GM12801 (cell line): ENCODE results near the gene IGF2BP2.

ENCODE experiments used
- TF ChIP-seq, protein P1 (sequence below): IDR thresholded peaks from one replicate; pipeline ENCODE4 v1.5.1; 2011; ENCODE audit warnings: control low read depth; ENCODE audit not compliant: insufficient read length; ENCODE audit errors: extremely low read depth

The IGF2BP2 gene

DNA sequence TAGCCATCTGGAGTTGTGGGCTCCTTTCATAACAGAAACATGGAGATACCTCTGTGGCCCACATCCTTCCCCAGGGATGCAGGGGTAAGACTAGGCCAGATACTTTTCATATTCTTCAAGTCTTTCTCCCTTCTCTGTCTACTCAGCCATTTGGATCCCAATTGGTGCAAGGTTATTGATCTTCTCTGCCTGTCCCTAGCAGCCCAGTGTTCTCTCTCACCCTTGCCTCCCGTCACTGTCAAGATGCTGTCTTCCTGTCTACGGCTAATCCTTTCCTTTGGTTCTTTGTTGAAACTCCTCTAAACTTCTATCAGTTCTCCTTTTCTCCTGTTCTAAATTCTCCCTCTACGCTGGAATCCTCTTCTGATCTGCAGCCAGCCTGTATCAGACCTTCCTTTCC is 187.5 kb downstream of the IGF2BP2 start:
- TF ChIP-seq, protein P1, sequence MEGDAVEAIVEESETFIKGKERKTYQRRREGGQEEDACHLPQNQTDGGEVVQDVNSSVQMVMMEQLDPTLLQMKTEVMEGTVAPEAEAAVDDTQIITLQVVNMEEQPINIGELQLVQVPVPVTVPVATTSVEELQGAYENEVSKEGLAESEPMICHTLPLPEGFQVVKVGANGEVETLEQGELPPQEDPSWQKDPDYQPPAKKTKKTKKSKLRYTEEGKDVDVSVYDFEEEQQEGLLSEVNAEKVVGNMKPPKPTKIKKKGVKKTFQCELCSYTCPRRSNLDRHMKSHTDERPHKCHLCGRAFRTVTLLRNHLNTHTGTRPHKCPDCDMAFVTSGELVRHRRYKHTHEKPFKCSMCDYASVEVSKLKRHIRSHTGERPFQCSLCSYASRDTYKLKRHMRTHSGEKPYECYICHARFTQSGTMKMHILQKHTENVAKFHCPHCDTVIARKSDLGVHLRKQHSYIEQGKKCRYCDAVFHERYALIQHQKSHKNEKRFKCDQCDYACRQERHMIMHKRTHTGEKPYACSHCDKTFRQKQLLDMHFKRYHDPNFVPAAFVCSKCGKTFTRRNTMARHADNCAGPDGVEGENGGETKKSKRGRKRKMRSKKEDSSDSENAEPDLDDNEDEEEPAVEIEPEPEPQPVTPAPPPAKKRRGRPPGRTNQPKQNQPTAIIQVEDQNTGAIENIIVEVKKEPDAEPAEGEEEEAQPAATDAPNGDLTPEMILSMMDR = no peak

DNA sequence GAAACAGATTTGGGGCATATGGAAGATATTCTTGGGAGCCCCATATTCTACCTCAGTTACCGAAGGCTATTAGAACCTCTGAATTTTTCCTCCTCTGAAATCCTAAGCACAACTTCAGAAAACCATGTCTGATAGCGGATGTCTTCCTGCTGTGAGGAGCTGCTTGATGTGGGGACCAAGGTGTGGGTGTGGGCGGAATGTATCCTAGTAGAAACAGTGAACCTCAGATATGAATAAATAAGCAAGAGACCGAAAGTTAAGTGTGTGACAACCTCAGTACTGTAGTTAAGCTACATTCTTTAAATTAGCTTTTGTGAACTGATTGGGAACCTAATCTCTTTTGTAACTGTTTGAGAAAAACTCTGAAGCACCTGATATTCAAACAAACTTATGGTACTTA is 191.8 kb downstream of the IGF2BP2 start:
- TF ChIP-seq, protein P1 = no peak

DNA sequence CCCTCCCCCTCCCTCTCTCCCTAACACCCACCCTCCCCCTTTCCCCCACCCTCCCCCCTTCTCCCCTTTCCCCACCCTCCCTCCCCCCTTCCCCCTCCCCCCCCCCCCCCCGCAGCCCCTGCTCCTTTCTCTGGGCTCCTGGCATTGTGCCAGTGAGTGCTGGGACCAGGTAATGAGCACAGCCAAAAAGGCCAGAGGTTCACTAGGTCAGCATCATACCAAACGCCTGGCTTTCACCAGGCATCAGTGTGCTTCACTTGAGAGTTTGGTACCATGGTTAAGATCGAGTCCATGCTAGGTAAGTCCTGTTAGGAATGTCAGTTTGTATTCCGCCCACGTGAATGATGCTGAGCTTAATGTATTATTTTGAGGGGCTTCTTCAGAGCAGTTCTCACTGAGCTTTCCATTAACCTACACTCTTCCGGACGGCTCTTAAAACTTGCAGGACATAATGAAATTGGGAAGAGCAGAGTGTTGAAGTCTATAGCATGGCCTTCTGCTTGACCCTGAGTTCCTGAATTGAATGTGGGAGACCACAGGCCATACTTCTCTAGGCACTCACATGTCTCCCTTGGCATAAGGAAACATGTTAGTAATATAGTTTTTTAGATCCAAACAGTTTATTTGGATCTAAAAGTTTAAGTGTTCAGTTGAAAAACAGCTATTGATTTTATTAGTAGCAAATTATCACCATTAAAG is 193.2 kb downstream of the IGF2BP2 start:
- TF ChIP-seq, protein P1 = no peak

DNA sequence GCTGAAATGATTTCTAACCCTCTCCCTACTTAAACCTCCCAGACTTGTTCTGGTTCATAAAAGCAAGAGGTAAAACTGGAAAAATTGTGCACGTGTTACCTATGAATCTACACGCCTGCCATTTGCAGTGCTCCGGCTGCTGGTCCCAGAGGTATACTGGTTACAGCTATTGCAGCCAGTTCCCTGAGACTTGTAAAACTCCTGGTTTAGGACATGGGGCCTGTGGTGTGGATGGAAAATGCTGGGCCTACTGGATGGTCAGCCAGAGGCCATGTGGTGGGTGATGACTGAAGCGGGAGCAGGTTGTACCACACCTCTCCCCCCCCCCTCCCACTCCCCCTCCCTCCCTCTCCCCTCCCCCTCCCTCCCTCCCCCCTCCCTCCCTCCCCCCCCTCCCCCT is 193.7 kb downstream of the IGF2BP2 start:
- TF ChIP-seq, protein P1 = no peak

DNA sequence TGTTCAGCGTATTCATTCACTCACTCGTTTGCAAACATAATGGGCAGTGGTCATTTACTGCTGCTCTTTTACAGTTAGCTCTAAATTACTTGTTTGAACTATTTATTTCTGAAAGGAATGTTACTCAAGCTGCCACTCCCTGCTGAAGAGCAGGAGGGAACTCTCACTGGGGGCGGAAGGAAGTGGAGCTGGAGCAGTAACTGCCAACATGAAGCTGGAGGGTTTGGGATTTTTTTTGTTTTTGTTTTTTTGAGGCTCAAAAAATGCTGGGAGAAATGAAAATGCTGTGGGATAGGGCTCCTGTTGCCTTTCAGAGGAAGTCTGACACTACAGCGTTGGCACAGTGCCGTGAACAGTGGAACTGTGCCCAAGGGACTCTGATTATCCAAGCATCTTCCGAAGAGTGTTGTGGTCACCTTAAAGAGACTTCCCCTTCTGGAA is 194.6 kb downstream of the IGF2BP2 start:
- TF ChIP-seq, protein P1 = no peak

DNA sequence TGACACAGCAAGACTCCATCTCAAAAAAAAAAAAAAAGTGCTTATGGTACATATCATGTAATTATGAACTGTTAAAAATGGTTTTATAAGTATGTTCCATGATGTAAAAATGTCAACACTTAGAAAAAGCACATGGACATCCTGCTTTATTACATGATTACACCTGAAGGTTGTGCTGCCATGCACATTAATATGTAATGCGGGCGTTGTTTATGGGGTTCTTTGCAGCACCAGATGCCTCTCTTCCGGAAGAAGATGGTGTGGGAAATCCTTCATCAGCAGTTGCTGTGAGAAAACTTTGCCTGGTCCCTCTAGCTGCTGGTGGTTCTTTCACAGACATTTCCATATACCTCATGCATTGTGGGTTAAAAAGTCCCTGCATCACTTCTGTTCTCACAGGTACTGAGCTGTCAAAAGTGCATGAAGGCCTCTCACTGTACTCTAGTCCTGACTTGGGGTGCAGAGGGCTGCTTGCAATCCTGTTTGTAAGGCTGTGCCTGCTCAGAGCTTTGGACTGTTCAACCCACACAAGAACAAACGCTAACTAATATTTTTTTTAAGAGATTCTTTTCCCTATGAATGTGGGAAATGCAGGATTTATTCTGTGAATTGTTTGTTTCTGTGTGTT is 195.2 kb downstream of the IGF2BP2 start:
- TF ChIP-seq, protein P1 = no peak

DNA sequence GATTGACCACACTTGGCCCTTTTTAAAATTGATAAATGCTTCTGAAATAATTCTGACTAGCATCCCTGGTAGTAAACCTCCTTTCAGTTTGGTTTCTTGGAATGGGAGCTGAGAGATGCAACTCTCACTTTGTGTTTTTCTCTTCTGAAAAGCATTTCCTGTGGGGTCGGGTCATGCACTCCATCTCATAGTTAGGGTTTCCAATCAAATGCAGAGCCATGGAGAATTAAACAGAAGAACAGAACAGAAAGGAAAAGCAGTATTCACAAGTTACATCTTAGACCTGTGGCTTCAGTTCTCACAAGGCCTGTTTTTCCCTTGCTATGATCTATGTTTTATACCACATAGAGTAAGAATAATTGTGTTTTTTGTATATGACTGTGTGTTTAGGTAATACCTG is 199.1 kb downstream of the IGF2BP2 start:
- TF ChIP-seq, protein P1 = no peak
